ENCODE measurements around the gene FOSL1.
"Not testable (repeated sequence)": the region's sequence is repeated elsewhere in the genome, so short reads cannot be mapped to it uniquely, and the experiment has no call there.

FOSL1 gene

DNA sequence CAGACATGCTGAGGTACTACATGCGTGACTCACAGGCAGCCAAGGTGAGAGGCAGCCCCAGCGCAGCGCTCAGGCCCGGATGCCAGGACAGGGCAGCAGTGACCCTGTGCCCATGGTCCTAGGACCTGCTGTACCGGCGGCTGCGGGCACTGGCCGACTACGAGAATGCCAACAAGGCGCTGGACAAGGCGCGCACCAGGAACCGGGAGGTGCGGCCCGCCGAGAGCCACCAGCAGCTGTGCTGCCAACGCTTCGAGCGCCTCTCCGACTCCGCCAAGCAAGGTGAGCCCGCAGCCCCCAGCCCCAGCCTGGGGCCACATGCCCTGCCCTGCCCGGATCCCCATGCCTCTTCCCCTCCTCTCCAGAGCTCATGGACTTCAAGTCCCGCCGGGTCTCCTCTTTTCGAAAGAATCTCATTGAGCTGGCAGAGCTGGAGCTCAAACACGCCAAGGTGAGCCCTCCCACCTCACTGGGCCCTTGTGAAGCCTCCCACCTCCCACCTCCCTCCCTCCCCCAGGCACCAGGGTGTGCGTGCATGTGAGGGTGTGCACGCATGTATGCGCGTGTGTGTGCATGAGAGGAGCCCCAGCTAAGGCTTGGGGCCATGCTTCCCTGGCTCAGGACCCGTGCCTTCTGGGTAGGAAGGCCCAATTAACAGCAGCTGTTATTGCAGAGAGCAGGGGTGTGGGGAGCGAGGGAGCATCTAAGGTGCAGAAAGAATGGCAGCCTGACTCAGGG, 47.5 kb downstream of the FOSL1 start:
- no peak for DNase-seq (ENCODE audit: low read depth in 2 of 2)

DNA sequence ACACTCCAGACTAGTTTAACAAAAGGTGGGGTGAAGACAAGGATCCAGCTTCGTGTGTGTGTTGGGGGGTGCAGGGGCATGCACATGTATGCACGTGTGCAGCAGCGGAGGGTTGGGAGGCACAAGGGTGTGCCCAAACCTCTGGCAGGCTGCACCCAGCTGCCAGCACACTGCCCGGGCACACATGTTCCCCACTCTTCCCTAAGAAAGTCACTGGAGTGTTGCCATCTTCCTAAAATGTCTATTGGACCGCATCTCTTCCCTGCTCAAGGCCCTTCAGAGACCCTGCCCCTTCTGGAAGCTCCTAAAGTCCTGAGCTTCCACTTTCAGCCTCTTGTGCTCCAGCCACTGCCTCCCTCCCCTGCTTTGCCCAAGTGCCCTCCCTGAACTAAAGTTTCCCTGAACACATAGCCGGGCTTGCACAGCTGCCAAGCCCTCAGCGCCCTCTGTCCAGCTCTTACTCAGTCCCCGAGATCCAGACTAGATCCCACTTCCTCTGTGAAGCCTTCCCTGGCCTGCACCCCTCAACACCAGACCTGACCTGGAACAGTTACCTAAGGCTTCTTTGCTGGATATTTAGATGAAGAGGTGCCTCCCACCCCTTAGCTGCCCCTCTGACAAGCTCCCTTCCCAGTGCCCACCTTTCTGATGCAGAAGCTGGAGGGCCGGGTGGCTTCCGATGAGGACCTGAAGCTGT, 48.2 kb downstream of the FOSL1 start:
- no peak for DNase-seq (ENCODE audit: low read depth in 2 of 2)

DNA sequence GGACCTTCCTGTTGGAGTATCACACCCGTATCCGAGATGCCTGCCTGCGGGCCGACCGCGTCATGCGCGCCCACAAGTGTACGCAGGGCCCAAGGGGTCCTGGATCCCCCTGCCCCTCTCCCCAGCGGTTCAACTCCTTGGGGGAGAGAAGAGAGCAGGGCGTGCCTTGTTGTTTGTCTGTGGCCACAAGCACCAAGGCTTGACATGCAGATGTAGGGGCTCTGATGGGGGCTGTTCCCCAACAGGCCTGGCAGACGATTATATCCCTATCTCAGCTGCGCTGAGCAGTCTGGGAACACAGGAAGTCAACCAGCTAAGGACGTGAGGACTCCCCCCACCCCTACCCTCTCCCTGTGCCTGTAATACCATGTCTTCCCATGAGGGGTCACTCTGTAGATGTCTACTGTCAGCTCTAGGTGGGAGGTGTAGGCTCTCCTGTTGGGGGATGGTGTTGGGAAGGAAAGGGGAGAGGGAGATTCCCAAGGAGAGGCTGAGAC, 49.1 kb downstream of the FOSL1 start:
- DNase-seq (ENCODE audit: low read depth in 2 of 2) = no peak

DNA sequence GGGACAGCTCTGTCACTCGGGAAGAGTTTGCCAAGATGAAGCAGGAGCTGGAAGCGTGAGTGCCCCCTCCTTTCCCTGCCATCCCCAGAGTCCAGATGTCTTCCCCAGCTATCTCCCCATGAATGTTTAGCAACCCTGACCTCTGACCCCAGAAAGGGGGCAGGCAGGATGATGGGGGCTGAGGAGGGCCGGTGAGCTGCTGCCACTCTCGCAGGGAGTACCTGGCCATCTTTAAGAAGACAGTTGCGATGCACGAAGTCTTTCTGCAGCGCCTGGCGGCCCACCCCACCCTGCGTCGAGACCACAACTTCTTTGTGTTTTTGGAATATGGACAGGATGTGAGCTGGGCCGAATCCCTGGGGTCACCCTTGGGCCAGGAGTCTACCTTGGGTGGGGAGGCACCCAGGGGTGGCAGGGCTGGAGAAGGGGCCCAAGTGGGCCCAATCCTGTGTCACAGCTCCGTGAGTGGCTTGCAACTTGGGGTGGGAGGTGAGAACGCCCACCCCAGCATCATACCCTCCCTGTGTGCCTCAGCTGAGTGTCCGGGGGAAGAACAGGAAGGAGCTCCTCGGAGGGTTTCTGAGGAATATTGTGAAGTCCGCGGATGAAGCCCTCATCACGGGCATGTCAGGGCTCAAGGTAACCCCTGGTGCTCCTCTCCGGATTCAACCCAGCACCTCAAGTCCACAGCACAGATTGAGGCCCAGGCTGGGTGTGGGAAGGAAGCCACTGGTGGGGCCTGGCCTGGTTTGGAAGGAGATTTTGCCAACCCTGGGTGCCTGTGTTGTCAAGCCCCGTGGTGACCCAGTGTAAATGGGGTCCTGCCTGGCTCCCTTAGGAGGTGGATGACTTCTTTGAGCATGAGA, 49.7 kb downstream of the FOSL1 start:
- no peak for DNase-seq (ENCODE audit: low read depth in 2 of 2)

DNA sequence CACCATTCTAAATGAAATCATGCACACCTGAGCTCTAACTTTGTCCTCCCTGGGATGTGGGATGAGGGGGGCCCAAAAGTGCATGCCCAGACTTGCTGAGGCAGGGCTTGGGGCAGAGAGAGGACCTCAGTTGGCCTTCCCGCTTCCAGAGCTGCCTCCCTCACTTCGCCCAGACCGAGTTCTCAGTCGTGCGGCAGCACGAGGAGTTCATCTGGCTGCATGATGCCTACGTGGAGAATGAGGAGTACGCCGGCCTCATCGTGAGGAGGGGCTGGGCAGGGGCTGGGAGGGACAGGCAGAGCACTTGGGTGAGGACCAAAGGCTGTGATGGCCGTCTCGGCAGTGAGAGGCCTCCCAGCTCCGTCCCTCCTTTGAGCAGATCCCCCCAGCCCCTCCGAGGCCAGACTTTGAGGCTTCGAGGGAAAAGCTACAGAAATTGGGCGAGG, 50.4 kb downstream of the FOSL1 start:
- DNase-seq (ENCODE audit: low read depth in 2 of 2) = no peak

DNA sequence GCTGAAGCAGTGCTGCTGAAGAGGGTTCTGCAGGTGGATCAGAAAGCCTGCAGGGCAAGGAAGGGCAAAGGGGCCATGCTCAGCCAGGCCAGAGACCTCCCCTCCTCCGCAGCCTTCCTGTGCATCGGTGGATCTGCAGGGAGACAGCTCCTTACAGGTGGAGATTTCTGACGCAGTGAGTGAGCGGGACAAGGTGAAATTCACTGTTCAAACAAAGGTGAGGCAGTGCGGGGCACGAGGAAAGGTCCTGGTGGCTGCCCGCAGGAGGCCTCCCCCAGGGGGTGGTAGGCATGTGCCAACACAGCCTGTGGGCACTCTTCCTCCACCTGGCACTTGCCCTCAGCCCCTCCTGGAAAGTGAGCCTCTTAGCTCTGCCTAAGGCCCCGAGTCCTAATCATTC, 50.8 kb downstream of the FOSL1 start:
- no peak for DNase-seq (ENCODE audit: low read depth in 2 of 2)

DNA sequence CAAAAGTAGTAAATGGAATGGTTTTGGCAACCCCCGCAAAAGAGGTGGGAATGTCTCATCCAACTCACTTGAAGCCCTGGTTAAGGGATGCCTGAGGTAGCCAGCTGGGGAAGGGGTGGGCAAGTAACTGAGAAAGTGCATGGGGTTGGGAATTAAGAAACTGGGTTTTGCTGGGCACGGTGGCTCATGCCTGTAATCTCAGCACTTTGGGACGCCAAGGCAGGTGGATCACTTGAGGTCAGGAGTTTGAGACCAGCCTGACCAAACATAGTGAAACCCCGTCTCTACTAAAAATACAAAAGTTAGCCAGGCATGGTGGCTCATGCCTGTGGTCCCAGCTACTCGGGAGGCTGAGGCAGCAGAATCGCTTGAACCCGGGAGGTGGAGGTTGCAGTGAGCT, 51.5 kb downstream of the FOSL1 start:
- DNase-seq (ENCODE audit: low read depth in 2 of 2) = not testable (repeated sequence)

DNA sequence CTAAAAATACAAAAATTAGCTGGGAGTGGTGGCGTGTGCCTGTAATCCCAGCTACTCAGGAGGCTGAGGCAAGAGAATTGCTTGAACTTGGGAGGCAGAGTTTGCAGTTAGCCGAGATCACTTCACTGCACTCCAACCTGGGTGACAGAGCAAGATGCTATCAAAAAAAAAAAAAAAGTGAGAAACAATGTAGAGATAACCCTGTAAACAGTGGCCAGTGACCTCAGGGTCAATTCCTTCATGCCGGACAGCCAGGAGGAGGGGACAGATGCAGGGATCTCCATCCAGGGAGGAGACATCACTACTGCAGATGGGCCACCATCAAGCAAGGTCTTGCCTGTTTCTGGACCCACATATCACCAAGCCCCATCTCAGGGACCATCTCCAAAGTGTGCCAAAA, 52.4 kb downstream of the FOSL1 start:
- no peak for DNase-seq (ENCODE audit: low read depth in 2 of 2)

DNA sequence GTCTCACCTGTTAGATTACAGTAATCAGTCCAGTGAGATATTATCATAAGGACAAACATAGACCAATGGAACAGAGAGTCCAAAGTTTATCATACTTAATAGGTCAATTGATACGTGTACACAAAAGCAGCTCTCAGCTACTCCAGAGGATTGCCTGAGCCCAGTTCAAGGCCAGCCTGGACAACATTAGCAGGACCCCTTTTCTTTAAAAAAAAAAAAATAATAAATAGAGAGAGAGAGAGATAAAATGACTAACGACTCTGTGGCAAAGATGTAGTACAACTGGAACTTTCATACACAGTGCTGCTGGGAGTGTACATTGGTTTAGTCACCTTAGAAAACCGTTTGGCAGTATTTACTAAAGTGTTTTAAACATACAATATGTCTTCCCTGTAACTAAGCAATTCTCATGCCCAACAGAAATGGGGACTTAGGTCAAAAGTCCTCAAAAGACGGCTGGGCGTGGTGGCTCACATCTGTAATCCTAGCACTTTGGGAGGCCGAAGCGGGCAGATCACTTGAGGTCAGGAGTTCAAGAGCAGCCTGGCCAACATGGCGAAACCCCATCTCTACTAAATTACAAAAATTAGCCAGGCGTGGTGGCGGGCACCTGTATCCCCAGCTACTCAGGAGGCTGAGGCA, 55.8 kb downstream of the FOSL1 start:
- no peak for DNase-seq (ENCODE audit: low read depth in 2 of 2)

DNA sequence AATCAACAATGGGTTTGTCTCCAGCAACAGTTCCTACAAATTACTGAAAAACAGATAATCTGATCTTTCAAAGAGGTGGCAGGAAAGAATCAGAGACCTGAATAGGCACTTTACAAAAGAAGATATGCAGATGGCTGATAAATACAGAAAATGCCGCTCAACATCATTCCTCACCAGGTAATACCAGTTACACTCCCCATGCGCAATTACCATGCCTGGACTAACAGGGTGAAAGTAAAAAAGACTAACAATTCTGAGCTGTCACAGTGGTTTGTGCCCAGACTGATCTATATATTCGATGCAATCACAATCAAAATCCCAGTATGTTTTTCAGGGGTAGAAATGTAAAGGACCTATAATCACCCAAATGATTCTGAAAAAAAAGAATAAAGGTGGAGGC, 56.4 kb downstream of the FOSL1 start:
- DNase-seq (ENCODE audit: low read depth in 2 of 2) = no peak

DNA sequence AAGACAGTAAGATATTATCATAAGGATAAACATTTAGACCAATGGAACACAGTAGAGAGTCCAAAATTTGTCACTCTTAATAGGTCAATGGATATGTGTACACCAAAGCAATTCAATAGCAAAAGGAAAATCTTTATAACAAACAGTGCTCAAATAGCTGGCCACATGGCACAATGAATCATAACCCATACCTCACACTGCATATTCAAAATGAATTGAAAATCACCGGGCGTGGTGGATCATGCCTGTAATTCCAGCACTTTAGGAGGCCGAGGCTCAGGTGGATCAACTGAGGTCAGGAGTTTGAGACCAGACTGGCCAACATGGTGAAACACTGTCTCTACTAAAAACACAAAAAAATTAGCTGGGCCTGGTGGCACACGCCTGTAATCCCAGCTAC, 58.0 kb downstream of the FOSL1 start:
- DNase-seq (ENCODE audit: low read depth in 2 of 2) = no peak

Measured in stimulated activated CD4-positive, alpha-beta T cell treated with anti-CD3 and anti-CD28 coated beads, Interleukin-1b, Interleukin-23, amount 100 ng/mL, for 4 hours (primary cell).